GM19324 (cell line): Measurements from ENCODE around the gene NEO1.

Experiments used
- ATAC-seq: cut with Tn5 transposase; IDR thresholded peaks from one replicate; pipeline ENCODE4 v1.9.1; 2021; ENCODE audit warnings: mild to moderate bottlenecking, moderate library complexity; ENCODE audit not compliant: unreplicated experiment, low FRiP score

NEO1 gene

GRCh38 chr15:73344056-73344455 lies 291.8 kb downstream of the NEO1 start:
- no peak for ATAC-seq

- no peak for ATAC-seq
Measured at GRCh38 chr15:73345658-73346057, 293.4 kb downstream of the NEO1 start.

GRCh38 chr15:73346735-73347312 lies 294.6 kb downstream of the NEO1 start:
- no peak for ATAC-seq

GRCh38 chr15:73349191-73349590 lies 296.9 kb downstream of the NEO1 start:
- ATAC-seq = no peak

GRCh38 chr15:73352082-73352481 lies 299.8 kb downstream of the NEO1 start:
- ATAC-seq = no peak

- ATAC-seq = no peak
Measured at GRCh38 chr15:73353734-73354133, 301.5 kb downstream of the NEO1 start.

- ATAC-seq = no peak
Measured at GRCh38 chr15:73354241-73354640, 302.0 kb downstream of the NEO1 start.
